Left forelimb (tissue), 1 donor: ENCODE data around the gene RNASET2.

ENCODE experiments used
- DNase-seq: peaks from one replicate; pipeline ENCODE4 v3.0.0-alpha.2; 2018; ENCODE audit warnings: low spot score

Gene RNASET2, protein sequence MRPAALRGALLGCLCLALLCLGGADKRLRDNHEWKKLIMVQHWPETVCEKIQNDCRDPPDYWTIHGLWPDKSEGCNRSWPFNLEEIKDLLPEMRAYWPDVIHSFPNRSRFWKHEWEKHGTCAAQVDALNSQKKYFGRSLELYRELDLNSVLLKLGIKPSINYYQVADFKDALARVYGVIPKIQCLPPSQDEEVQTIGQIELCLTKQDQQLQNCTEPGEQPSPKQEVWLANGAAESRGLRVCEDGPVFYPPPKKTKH

DNA sequence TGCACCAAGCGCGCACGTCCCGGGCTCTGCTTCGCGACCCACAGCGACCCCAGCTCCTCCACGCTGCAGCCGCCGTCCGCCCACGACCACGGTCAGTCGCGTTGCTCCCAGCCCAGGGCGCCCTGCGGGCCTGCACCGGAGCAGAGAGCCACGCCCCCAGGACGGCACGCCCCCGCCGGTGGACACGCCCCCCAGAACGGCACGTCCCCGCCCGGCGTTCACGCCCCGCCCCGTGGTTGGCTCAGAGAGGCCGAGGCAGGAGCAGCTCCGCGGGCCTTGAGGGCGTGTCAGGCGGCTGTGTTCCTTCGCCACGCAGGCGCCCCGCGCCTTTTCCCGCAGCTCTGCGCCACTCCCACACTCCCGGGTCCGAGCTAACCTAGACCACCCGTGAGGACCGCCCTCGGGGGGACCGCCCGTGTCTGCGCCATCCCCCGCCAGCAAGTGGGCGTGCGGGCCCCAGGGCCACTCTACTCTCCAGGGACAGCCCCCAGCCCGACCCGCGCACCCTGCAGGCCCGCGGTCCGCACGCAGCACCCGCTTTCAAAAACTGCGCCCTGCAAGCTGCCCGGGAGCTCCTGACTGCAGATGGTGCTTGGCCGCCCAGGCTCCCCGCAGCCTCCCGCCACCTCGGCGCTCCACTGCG lies at the start of gene RNASET2:
TSS of gene RNASET2 (minus strand) at position 107 of the 643 bp plus-strand sequence. CDS start 368 bp downstream, outside the sequence.
- peak; percentile 96 for DNase-seq

DNA sequence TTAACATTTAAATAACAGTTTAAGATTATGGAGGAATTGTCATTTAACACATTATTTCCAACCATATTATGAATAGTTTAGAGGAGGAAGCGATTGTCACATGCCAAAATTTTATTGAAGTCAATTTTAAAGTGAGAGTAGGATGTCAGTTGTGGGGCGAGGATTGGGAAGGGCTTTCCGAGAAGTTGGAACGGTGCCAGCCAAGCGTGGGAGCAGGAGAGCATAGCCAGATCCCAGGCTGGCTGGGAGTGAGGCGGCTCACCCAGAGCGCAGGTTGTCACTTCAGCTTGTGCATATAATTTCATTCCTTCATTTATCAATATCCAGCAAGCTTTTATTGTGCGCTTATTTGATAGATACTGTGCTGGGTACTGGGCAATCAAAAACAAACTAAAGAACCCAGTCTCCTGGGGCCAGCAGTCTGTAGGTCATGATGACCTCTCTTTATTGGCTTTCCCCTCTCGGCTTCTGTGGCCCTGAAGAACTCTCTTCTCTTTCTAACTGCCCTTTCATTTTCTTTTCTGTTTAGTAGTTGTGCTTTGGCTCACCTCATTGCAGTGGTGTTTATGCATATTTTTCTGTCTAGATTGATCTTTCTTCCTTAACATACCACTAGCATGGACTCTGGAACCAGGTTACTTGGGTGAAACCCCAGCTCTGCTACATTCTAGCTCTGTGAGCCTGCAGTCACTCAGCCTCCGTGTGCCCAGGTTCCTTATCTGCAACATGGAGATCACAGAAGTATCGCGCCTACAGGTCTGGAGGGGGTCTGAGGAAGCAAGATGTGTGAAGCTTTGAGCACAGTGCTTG lies 49.2 kb upstream of the RNASET2 start:
- no peak for DNase-seq

DNA sequence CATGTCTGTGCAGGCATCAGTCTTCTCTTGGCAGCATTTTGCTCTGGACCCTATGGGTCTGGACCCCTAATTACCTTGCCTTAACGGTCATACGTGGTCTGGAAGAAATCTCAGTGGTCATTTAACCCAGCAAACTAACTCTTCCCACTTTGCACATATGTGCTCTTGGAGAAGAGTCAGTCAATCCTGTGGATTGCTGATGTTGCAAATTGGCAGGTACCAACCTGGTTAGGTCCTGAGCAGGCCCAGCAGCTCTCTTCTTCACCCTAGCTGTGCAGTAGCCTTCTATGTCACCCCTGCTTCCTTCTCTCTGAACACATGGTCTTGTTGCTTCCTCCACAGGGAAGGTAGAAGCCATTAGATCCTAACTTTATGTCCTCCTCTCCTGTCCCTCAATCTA lies 44.4 kb upstream of the RNASET2 start:
- no peak for DNase-seq

DNA sequence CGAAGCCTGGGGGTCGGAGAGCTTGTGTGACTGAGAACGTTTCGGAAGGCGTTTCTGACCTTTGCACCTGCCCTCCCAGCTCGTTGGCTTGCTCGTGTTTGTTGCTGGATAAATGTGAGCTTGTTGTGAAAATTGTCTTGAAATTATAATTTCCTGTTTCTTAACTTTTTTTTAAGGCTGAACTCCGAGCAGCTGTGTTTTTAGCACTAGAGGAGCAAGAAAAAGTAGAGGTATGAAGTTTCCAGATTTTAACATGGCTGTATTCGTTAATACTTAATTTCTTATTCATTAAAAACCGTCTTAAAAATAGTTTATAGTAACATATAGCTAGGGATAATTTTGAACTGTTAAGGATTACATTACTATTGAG lies 43.5 kb upstream of the RNASET2 start:
- no peak for DNase-seq

DNA sequence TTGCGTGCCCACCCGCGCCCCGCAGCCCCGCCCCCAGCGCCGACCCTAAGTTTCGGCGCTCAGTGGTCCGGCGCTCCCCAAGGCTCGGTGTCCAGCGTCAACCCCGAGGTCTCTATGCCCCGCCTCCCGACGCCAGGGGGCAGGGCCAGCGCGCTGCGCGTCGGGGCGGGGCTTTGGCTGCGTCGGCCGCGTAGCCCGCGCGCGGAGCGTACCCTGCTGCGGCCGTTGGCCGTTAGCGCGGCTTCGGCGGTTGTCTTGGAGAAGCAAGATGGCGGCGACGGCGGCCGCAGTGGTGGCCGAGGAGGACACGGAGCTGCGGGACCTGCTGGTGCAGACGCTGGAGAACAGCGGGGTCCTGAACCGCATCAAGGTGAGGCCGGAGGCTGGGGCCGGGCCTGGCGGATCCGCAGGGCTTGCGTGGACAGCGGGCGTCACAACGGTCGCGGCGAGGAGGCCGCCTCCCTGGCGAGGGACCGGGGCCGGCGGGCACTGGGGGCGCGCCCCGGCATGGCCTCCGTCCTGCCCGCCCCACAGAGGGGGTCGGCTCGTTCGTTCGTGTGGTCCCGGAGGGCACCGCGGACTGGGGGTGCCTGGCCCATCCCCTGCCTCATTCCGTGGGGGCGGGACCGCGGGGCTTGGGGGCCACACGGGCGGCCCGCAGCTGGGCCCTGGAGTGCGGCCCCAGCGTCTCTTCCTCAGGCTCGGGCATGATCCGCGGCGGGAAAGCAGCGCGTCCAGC lies 43.0 kb upstream of the RNASET2 start, which contains the start of gene CEP43:
TSS of gene CEP43 (plus strand) at position 253 of the 739 bp plus-strand sequence. CDS start at position 269, 16 bp downstream.
- peak; percentile 98 for DNase-seq

DNA sequence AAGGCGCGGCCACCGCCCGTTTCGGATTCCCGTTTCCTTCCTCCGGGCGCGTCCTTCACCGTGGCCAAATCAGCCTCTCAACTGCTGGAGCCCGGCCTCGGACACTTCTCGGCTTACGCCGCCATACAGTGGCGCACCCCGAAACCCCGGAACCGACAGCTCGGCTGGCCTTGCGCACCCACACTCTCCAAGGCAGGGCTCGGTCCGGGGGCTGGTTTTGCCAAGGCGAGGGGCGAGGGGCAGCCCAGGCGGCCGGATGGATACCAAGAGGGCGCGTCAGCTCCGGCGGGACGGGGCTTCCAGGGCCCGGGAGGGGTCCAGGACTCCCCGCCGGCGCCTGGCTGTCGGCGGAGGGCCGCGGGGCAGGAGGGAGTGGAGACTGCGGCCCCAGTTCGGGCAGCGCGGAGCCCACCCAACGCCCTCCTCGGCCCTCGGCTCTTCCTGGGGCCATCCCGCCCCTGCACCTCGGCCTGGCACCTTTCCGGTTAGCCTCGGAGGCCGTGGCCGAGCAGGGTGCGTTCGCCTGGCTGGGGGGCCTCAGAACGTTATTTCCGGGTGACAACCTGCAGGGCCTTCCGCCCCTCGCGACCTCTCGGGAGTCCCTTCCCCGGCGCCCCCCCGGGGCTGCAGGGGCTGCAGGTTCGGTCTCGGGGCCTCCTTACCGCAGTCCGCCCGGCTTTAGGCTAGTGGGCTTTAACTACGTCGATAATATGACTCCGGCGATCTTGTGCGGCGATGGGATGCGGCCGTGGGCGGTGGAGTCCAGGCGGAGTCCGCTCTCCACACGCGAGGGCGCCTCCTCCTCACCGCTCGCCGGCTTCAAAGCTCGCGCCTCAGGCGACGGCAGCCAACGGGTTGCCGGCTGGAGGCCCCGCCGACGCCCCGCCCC lies 42.1 kb upstream of the RNASET2 start:
- DNase-seq, result no peak

DNA sequence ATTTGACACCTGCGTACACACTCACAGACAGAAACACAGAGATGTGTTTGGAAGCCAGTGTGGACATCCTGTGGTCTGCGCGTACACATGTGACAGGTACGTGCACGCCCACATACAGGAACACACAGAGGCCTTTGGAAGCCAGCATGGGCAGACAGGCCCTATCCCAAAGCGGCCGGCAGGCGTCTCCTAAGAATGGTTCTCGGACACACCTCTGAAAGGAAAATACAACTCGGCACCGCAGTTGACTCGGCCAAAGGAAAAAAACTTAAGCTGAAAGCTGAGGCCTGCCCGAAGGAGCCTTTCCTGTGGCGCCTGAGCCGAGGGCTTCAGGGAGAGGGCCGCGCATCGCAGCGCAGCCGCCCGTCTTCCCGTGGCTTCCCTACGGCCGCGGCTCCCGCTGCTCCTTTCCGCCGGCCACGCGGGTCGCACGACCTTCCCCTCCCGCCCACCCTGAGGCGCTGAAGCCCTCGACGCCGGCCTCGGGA lies 41.5 kb upstream of the RNASET2 start:
- DNase-seq, result no peak

DNA sequence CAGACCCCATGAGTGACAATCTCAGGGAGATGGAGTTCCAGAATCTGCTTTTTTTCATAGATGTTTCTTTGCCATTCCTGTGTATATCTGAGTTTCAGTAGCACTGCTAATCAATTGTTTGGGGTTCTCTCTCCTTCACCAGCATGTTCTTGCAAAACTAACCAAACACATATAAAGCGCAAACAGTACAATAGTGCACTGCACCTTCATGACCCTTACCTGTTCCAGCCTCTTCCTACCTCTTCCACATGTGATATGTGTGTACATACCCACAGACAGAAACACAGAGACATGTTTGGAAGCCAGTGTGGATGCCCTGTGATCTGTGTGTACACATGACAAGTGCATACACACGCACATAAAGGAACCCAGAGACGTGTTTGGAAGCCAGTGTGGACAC lies 41.0 kb upstream of the RNASET2 start:
- no peak for DNase-seq

DNA sequence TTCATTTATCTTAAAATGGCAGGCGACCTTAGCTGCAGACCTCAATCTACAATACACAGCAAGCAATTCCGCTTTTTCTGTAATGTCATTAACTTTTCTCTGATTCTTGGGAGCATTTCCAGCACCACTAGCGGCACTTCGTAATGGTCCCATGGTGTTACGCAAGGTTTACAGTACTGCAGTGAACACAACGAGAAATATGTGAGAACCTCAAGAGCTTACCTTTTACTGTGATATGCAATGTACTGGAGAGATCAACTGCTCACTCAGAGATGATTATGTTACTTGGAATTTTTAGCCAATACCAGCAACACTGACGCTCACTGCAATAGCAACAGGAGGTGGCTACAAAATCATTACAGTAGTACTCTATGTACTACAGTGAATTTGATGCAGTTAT lies 40.1 kb upstream of the RNASET2 start:
- no peak for DNase-seq

DNA sequence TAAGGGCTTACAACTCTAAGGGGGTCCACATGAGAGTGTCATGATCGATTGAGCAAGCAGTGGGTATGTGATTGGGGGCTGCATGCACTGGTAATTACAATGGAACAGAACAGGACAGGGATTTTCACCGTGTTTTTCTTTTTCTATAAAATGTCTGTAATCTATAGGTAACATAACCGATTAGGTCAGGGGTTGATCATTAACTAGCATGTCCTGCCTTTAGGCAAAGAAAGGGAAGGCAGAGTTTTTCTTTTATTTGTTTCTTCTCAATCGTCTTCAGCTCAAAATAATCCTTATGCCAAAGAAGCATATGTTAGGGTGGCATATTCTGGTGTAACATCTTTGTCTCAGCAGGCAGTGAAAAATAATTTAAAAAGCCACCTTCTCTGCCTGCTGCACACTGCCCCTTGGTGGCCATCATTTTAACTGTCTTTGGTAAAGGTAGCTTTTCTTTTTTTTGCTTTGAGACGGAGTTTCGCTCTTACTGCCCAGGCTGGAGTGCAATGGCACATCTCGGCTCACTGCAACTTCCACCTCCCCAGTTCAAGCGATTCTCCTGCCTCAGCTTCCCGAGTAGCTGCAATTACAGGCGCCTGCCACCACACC lies 33.2 kb upstream of the RNASET2 start:
- DNase-seq, result no peak

DNA sequence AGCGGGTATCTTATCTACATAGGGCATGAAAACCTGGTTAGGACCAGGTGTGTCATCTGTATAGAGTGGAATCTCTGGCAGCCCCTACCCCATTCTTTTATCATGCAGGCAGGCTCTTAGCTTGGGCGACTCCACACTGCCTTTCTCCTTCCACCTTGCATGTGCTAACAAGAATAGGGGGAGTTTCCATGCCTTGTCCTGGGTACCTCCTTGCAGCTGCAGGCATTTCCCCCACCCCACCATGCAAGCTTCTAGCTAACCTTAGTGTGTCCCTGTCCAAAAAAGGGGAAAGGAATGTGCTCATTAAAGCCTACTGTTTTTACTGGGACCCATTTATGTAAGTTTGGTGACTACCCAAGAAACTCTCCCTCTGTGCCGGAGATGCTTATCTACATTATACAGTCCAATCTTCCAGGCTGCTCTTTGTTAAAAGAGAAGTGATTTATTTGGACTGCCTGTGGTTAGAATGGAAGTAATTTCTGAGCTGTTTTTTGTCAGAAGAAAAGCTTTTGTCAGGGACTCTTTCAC lies 32.4 kb upstream of the RNASET2 start:
- DNase-seq, result no peak

DNA sequence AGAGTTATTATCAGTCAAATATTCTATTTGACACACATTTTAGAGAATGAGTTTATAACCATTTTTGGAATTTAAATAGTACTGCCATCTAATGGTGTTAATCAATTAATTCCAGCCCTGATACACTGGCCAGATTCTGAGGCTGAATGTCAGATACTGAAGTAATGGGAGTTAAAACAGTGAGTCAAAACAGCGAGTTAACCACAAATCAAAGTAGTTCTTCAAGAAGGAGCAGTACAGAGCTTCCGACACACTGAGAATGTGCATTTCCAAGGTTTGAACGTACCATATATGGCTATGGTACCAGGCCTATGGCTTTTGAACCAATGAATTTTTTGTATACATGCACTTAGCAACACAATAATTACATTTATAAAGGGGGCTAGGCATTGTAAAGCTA lies 31.6 kb upstream of the RNASET2 start:
- DNase-seq, result no peak

DNA sequence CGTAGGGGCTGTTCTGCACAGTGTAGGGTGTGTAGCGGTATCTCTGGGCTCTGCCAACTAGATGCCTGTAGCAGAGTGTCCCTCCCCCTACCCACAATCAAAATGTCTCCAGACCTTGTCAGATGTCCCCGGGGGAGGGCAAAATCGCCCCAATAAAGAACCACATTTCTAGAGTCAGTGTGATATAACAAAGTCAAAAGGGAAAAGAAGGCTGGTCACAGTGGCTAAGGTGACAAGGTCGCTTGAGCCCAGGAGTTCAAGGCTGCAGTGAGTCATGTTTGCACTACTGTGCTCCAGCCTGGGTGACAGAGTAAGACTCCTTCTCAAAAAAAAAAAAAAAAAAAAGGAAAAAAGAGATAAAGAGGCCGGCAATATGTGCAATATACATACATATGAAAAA lies 31.1 kb upstream of the RNASET2 start:
- DNase-seq, result no peak

DNA sequence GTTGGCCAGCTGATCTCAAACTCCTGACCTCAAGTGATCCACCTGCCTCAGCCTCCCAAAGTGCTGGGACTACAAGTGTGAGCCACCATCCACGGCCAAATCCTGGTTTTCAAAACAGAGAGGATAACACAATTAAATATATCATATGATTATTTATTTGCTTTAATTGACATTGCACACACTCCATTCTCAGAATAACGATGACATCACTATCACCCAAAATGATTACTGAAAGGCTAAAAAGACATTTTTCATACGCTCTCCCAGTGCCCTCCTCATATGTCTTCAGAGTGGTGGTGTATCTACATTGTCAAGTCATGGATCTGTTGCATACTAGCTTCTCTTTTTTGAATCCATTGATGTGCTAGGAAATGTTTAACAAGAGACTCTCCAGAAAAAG lies 24.4 kb upstream of the RNASET2 start:
- no peak for DNase-seq

DNA sequence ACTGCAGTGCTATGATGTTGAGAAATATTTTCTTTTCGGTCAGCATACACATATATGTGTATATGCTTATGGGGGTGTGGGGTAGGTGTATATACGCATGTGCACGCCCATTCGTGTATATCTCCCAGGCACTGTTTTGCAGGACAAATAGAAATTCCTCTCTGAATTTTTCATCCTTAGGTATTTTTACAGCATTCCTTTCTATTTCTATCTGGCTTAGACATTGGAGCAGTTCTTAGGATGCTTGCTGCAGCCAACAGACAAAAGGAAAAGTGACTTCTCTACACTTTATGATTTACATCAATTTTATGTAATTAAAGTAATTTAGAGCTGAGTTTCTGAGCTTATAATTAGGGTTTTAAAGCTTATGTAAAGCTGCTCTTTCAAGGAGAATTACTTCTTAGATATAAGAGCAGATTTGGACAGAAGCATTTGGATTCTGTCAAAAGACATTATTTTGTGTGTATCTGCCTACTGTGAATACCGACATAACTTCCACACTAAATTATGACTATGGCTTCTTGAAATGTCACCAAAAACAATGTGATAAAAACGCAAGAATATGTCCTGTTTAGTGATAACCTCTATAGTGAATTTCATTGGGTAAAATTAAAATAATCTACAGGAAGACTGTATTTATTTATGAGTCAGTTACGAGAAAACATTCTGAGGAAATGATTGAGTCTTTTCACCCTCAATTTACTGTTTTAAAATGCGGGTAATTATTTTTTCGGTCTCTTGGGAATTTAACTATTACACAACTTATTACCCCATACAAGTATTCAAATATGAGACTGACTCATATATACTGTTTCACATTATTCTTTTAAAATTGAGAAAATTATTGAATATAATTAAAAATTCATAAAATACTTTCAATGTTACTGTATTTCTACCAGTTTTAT lies 21.5 kb upstream of the RNASET2 start:
- no peak for DNase-seq

DNA sequence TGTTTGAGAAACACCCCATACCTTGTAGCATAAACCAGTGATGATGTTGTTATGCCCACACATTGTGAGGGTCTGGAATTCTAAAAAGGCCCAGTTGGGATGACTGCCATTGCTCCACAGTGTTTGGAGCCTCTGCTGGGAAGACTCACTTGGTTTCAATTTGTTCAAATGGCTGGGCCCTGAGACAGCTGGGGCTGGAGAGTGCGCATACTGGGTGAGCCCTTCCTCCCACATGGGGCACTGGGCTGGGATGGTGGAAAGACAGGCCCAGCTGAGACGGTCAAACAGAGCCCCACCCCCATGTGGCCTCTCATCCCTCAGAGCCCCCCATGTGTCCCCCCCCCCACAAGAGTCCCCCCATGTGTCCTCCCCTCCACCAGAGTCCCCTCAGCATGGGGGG lies 20.3 kb upstream of the RNASET2 start:
- DNase-seq, result no peak

DNA sequence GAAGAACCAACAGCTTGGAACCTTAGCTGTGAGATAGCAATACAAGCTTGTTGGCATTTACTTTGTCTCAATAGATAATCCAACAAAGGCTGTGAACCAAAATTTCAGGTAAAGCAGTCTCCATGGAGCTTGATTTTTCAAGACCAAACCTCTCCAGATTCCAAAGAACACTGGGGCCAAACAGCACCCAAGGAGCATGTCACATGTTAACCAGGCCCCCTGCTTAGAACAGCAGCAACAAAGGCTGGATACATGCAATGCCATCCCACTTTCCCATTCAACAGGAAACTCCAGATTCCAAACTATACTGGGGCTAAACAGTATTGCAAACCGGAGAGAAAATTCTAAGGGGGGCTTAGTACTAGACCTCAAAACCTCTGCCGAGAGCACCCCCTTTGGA lies 15.8 kb upstream of the RNASET2 start:
- DNase-seq, result no peak

DNA sequence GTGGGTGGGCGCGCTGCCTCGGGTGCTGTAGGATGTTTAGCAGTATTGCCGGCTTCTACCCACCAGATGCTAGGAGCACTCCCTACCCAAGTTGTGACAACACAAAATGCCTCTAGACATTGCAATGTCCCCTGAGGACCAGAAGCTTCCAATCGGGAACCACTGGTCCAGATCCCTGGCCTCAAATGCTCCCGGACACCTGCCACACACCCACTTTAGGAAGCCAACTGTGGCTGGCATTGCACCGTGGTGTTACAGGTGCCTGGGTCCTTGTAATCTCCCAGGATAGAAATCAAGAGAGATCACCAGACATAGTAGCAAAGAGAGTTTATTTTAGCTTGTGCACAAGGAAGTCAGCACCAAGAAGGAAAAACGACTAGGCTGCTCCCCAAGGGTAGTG lies 14.9 kb upstream of the RNASET2 start:
- no peak for DNase-seq

DNA sequence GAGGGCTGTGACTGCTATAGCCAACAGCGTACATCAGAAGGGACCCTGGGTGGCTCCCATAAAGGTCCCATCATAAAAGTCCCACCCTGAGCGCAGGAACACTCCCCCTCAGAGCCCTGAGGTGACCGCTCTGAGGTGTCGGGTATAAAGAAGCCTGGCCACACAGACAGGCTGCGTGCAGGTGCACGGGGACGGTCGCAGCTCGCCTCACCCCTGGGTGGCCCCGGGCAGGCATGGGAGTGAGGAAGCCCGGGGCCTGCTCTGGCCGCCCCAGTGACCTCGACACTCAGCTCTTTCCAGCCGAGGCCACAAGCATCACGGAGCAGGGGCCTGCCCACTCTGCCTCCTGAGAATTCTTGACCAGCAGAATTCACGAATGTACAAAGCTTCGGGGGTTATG lies 14.4 kb upstream of the RNASET2 start:
- DNase-seq, result no peak
